Tibial nerve (tissue), 4 donors: ENCODE measurements around the gene NOP16. TPM values are rescaled to one million over a fixed set of nuclear protein-coding genes. Genes with fewer than 3 reads are reported as not detected.

Experiments
- DNase-seq, 2 donors: peaks; one replicate each; pipeline ENCODE4 v3.0.0-alpha.2; 2019; ENCODE audit warnings: low spot score in 2 of 2
- H3K27ac ChIP-seq, 4 donors: fragments of 200-600 bp; sonication (generic) in 3 of 4; one replicate each; pipeline ENCODE4 v1.5.1; 2017 to 2019; ENCODE audit warnings: mild to moderate bottlenecking in 1 of 4
- H3K27me3 ChIP-seq, 2 donors: fragments of 200-600 bp; sonication (generic) in 1 of 2; one replicate each; pipeline versions ENCODE4 v1.5.1 to v1.6.0; 2017 to 2019
- H3K36me3 ChIP-seq, 3 donors: fragments of 200-600 bp; sonication (generic); one replicate each; pipeline ENCODE4 v1.5.1; 2018 to 2019
- H3K4me1 ChIP-seq, 4 donors: fragments of 200-600 bp; sonication (generic) in 3 of 4; one replicate each; pipeline ENCODE4 v1.5.1; 2017 to 2019
- H3K4me3 ChIP-seq, 4 donors: fragments of 200-600 bp; sonication (generic) in 3 of 4; one replicate each; pipeline ENCODE4 v1.5.1; 2017 to 2019; ENCODE audit warnings: mild to moderate bottlenecking in 1 of 4, moderate library complexity in 1 of 4
- H3K9me3 ChIP-seq, 4 donors: fragments of 200-600 bp; sonication (generic) in 3 of 4; one replicate each; pipeline ENCODE4 v1.5.1; 2017 to 2019
- EP300 ChIP-seq, 2 donors: sonication (generic); formaldehyde crosslinking; IDR thresholded peaks; one replicate each; pipeline ENCODE4 v1.6.1; 2017; ENCODE audit warnings: antibody characterized with exemption in 2 of 2, mild to moderate bottlenecking in 1 of 2
- POLR2A ChIP-seq, 2 donors: fragments of 450-650 bp; IDR thresholded peaks; one replicate each; pipeline ENCODE4 v1.6.1; 2017; ENCODE audit warnings: antibody characterized with exemption in 2 of 2, mild to moderate bottlenecking in 2 of 2, moderate library complexity in 2 of 2
- WGBS, 2 donors: methylation state at CpG; one replicate each; pipeline ENCODE4 v1.1.5; 2018; 5-methylcytosine and 5-hydroxymethylcytosine counted together
- total RNA-seq, 4 donors: library from RNA; depleted of rRNA; stranded (reverse); fragments of >200 nt; gene quantifications; one replicate each; pipeline ENCODE4 v1.1.0, GENCODE V29; 2016
- TF ChIP-seq, protein P1 (sequence below), 5 experiments: fragments of 200-600 bp in 3 of 5; fragments of 450-650 bp in 2 of 5; sonication (generic) in 3 of 5; IDR thresholded peaks; one replicate each; pipeline ENCODE4 v1.5.1; 2016 to 2019; ENCODE audit warnings: antibody characterized with exemption in 5 of 5, mild to moderate bottlenecking in 3 of 5, moderate library complexity in 2 of 5

Gene NOP16
- total RNA-seq, 4 donors from 2014 or later: 6.1 to 17.7 (median 6.6) TPM

GRCh38 chr5:176387384-176387925, 943 bp downstream of the NOP16 start:
- Histone ChIP-seq H3K9me3 (no peaks in the 10 kb centered on the region), H3K4me1 (peaks cover 0 to 35% (median 15%) of the 10 kb centered on the region in 4 donors), H3K27me3 (no peaks in the 10 kb centered on the region), H3K36me3 (peaks cover 0 to 66% (median 18%) of the 10 kb centered on the region in 3 donors), H3K27ac (peak overlapping the region in 1 of 4 donors; percentile 95), H3K4me3 (peak overlapping the region; percentile 73 to 92 (median 76))
- TF ChIP-seq EP300 (IDR thresholded peaks at IDR 0.05) (no peak), POLR2A (IDR thresholded peaks at IDR 0.05) (no peak)
- TF ChIP-seq, protein P1, sequence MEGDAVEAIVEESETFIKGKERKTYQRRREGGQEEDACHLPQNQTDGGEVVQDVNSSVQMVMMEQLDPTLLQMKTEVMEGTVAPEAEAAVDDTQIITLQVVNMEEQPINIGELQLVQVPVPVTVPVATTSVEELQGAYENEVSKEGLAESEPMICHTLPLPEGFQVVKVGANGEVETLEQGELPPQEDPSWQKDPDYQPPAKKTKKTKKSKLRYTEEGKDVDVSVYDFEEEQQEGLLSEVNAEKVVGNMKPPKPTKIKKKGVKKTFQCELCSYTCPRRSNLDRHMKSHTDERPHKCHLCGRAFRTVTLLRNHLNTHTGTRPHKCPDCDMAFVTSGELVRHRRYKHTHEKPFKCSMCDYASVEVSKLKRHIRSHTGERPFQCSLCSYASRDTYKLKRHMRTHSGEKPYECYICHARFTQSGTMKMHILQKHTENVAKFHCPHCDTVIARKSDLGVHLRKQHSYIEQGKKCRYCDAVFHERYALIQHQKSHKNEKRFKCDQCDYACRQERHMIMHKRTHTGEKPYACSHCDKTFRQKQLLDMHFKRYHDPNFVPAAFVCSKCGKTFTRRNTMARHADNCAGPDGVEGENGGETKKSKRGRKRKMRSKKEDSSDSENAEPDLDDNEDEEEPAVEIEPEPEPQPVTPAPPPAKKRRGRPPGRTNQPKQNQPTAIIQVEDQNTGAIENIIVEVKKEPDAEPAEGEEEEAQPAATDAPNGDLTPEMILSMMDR (IDR thresholded peaks at IDR 0.05): no peak
- no peak for DNase-seq
- 32 to 34% methylated on average over 8 of the region's 8 CpGs for WGBS, 2 donors

DNA sequence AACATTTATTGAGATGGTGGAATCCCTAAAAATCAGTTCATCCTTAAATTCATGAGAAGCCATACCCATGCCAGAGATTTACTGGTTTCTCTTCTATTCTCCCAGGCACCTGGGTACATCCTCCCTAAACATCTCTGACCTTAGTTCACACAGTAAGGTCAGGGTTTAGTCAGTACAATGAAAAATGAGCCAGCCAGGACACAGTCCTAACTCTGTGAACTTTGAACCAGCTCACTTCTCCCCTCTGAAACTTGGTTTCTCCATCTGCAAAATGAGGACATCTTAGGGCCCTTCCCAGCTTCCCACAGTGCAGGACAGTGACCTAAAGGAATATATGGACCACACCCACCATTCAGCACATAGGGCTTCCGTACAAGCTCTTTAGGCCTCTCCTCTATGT, 1.9 kb downstream of the NOP16 start:
- TF ChIP-seq, protein P1 (IDR thresholded peaks at IDR 0.05): no peak
- TF ChIP-seq POLR2A (IDR thresholded peaks at IDR 0.05) (no peak), EP300 (IDR thresholded peaks at IDR 0.05) (no peak)
- 72 to 81% methylated on average over 1 of the region's 1 CpG for WGBS, 2 donors
- H3K36me3 ChIP-seq: peaks cover 0 to 65% (median 18%) of the 10 kb centered on the region in 3 donors
- H3K27me3 ChIP-seq: no peaks in the 10 kb centered on the region
- H3K4me1 ChIP-seq: peaks cover 0 to 35% (median 15%) of the 10 kb centered on the region in 4 donors
- no peaks in the 10 kb centered on the region for H3K9me3 ChIP-seq
- H3K4me3 ChIP-seq: no peak overlapping the region
- H3K27ac ChIP-seq: no peak overlapping the region
- DNase-seq: no peak

DNA sequence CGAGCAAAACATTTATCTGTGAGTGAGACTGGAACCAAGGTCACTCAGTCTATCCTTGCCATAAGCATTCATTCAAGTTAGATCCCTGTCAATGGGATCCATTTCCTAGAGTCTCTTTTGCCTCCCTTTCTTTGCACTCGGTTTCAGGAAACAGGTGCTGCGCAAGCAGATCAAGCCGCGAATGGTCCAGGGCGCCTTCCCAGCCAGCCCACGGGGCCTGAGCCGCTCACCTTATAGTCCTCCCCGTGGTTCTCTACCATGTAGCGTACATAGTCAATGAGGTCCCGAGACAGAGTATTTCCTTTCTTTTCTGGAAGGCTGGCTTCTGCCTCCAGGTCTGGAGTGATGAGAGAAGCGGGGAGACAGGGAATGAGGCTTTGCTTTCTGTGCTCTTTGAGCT, 3.4 kb downstream of the NOP16 start:
- H3K27me3 ChIP-seq: no peaks in the 10 kb centered on the region
- whole genome bisulfite sequencing, 2 donors: 93 to 96% methylated on average over 12 of the region's 12 CpGs
- DNase-seq: no peak
- TF ChIP-seq, protein P1 (IDR thresholded peaks at IDR 0.05): no peak
- H3K9me3 ChIP-seq: no peaks in the 10 kb centered on the region
- H3K36me3 ChIP-seq: peaks cover 0 to 63% (median 18%) of the 10 kb centered on the region in 3 donors
- H3K4me3 ChIP-seq: no peak overlapping the region
- no peak overlapping the region for H3K27ac ChIP-seq
- peaks cover 0 to 29% (median 15%) of the 10 kb centered on the region in 4 donors for H3K4me1 ChIP-seq

- WGBS, 2 donors: 86% methylated on average over 7 to 8 of the region's 8 CpGs
- H3K9me3 ChIP-seq: no peaks in the 10 kb centered on the region
- no peak for DNase-seq
- H3K36me3 ChIP-seq: peaks cover 0 to 63% (median 18%) of the 10 kb centered on the region in 3 donors
- no peak overlapping the region for H3K27ac ChIP-seq
- no peaks in the 10 kb centered on the region for H3K27me3 ChIP-seq
- H3K4me3 ChIP-seq: no peak overlapping the region
- no peak for TF ChIP-seq POLR2A (IDR thresholded peaks at IDR 0.05)
- TF ChIP-seq, protein P1 (IDR thresholded peaks at IDR 0.05): no peak
- no peak for TF ChIP-seq EP300 (IDR thresholded peaks at IDR 0.05)
- peaks cover 0 to 24% (median 11%) of the 10 kb centered on the region in 4 donors for H3K4me1 ChIP-seq
Observed at GRCh38 chr5:176384366-176384930, 4.0 kb downstream of the NOP16 start.

DNA sequence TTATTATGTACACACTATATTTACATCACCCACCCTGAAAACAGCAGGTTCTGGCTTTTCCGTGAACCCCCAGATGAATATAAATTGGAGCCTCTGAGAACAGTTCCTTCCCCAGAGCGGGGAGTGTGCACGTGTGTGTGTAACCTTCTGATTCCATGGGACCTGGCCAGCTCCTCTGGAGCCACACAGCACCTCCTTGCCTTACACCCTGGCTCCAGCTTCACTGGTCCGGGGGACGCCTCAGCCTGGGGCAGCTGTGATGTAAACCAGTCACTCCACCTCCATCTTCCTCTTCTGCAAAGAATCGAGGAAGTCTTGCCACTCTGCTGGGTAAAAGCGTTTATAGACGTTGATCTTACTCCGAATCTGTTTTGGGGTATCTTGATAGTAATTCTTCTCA, 4.4 kb downstream of the NOP16 start:
- no peak for DNase-seq

More for the DNA sequence above, 4.4 kb downstream of the NOP16 start:
- no peak for TF ChIP-seq POLR2A (IDR thresholded peaks at IDR 0.05)
- TF ChIP-seq, protein P1 (IDR thresholded peaks at IDR 0.05): no peak
- no peak for TF ChIP-seq EP300 (IDR thresholded peaks at IDR 0.05)
- peaks cover 0 to 23% (median 10%) of the 10 kb centered on the region in 4 donors for H3K4me1 ChIP-seq
- H3K27me3 ChIP-seq: no peaks in the 10 kb centered on the region
- no peak overlapping the region for H3K27ac ChIP-seq
- H3K4me3 ChIP-seq: no peak overlapping the region
- WGBS, 2 donors: 79 to 85% methylated on average over 9 of the region's 9 CpGs
- peaks cover 0 to 63% (median 18%) of the 10 kb centered on the region in 3 donors for H3K36me3 ChIP-seq
- H3K9me3 ChIP-seq: no peaks in the 10 kb centered on the region
